ENCODE measurements around the gene EFCAB6. TPM values are rescaled to one million over a fixed set of nuclear protein-coding genes. Genes with fewer than 3 reads are reported as not detected.
A peak's percentile ranks its signal among the peaks of the same experiment; 100 is the strongest.

Gene EFCAB6
- total RNA-seq, 6 experiments from 2014 or later, result 0.29 to 1.5 (median 0.93) TPM

GRCh38 chr22:43840851-43841250 is 28.7 kb upstream of the EFCAB6 start:
- H3K27me3 ChIP-seq, result no peaks in the 10 kb centered on the region
- DNase-seq (peak in 1 of 3 donors; percentile 26), ATAC-seq (no peak)
- H3K27ac ChIP-seq, result no peak overlapping the region
- H3K4me1 ChIP-seq, result no peaks in the 10 kb centered on the region
- H3K9me3 ChIP-seq, result no peaks in the 10 kb centered on the region
- H3K36me3 ChIP-seq, result no peaks in the 10 kb centered on the region
- no peak for TF ChIP-seq CTCF (IDR thresholded peaks at IDR 0.05)
- no peak for TF ChIP-seq POLR2A (IDR thresholded peaks at IDR 0.05)
- H3K4me3 ChIP-seq, result no peak overlapping the region
- intact Hi-C loops (cut with DNase I), result no loop called here
- 92% methylated on average over 10 of the region's 16 CpGs for WGBS (ENCODE audit: insufficient coverage, low coverage, low lambda C conversion rate, missing lambda C conversion rate)

- Histone ChIP-seq H3K27ac (no peak overlapping the region), H3K4me1 (no peaks in the 10 kb centered on the region), H3K27me3 (no peaks in the 10 kb centered on the region), H3K4me3 (no peak overlapping the region), H3K9me3 (no peaks in the 10 kb centered on the region), H3K36me3 (no peaks in the 10 kb centered on the region)
- 80% methylated on average over 5 of the region's 13 CpGs for WGBS (ENCODE audit: insufficient coverage, low coverage, low lambda C conversion rate, missing lambda C conversion rate)
- TF ChIP-seq CTCF (IDR thresholded peaks at IDR 0.05), result no peak
- TF ChIP-seq POLR2A (IDR thresholded peaks at IDR 0.05), result no peak
- intact Hi-C loops (cut with DNase I), result no loop called here
- ATAC-seq (no peak), DNase-seq (peak in 2 of 3 donors; percentile 14 to 25)
These were observed 28.3 kb upstream of the EFCAB6 start for GRCh38 chr22:43840431-43840830.

GRCh38 chr22:43839781-43840180 is 27.7 kb upstream of the EFCAB6 start:
- WGBS (ENCODE audit: insufficient coverage, low coverage, low lambda C conversion rate, missing lambda C conversion rate), result 38% methylated on average over 8 of the region's 8 CpGs
- H3K4me3 ChIP-seq, result no peak overlapping the region
- intact Hi-C loops (cut with DNase I), result no loop called here
- TF ChIP-seq POLR2A (IDR thresholded peaks at IDR 0.05) (no peak), CTCF (IDR thresholded peaks at IDR 0.05) (no peak)
- H3K9me3 ChIP-seq, result no peaks in the 10 kb centered on the region
- ATAC-seq (no peak), DNase-seq (peak in 1 of 3 donors; percentile 27)
- H3K36me3 ChIP-seq, result no peaks in the 10 kb centered on the region
- H3K27me3 ChIP-seq, result no peaks in the 10 kb centered on the region
- no peak overlapping the region for H3K27ac ChIP-seq
- no peaks in the 10 kb centered on the region for H3K4me1 ChIP-seq

GRCh38 chr22:43838571-43839307 is 26.6 kb upstream of the EFCAB6 start:
- H3K4me3 ChIP-seq, result no peak overlapping the region
- TF ChIP-seq POLR2A (IDR thresholded peaks at IDR 0.05) (no peak), CTCF (IDR thresholded peaks at IDR 0.05) (no peak)
- no peak overlapping the region for H3K27ac ChIP-seq
- H3K9me3 ChIP-seq, result no peaks in the 10 kb centered on the region
- DNase-seq, result no peak
- no peaks in the 10 kb centered on the region for H3K36me3 ChIP-seq
- no peaks in the 10 kb centered on the region for H3K27me3 ChIP-seq
- 88% methylated on average over 6 of the region's 25 CpGs for WGBS (ENCODE audit: insufficient coverage, low coverage, low lambda C conversion rate, missing lambda C conversion rate)
- no peak for ATAC-seq
- H3K4me1 ChIP-seq, result no peaks in the 10 kb centered on the region
- intact Hi-C loops (cut with DNase I), result no loop called here

Measured in right lobe of liver (tissue), 6 donors.